OCI-LY7 (cell line): Measurements from ENCODE around the gene ACACA. TPM values are rescaled to one million over a fixed set of nuclear protein-coding genes. Genes with fewer than 3 reads are reported as not detected.
"Not testable (repeated sequence)": the region's sequence is repeated elsewhere in the genome, so short reads cannot be mapped to it uniquely, and the experiment has no call there.

ENCODE experiments used
- BruUV-seq: library from RNA; stranded (reverse); fragments of 400-500 nt; replicated peaks from 2 replicates; lab custom pipeline; 2021; lab: Mats Ljungman, UMichigan
- CTCF ChIA-PET: fragments of 300-600 bp; sonication (Branson Sonifier 250); formaldehyde crosslinking; loops from one replicate; lab custom pipeline; 2022; ENCODE audit warnings: antibody characterized with exemption; ENCODE audit not compliant: unreplicated experiment; lab: Charles Lee
- POLR2A ChIA-PET: fragments of 300-600 bp; sonication (Branson Sonifier 250); formaldehyde crosslinking; loops from one replicate; lab custom pipeline; 2022; ENCODE audit warnings: antibody characterized with exemption; lab: Charles Lee
- DNase-seq: peaks from one replicate; pipeline ENCODE4 v3.0.0-alpha.2; 2015; ENCODE audit warnings: low spot score
- H2AFZ ChIP-seq: fragments of 200-600 bp; sonication (generic), shearing (Covaris generic); 2 replicates; pipeline ENCODE4 v1.6.1; 2014; ENCODE audit warnings: mild to moderate bottlenecking, antibody characterized with exemption, low read length, moderate library complexity
- H3K27ac ChIP-seq: fragments of 200-600 bp; sonication (generic); 2 replicates; pipeline ENCODE4 v1.5.1; 2014; ENCODE audit warnings: mixed run types, low read depth, mild to moderate bottlenecking, moderate library complexity, low read length, inconsistent platforms; ENCODE audit not compliant: poor library complexity, severe bottlenecking
- H3K36me3 ChIP-seq: fragments of 200-600 bp; sonication (generic); 2 replicates; pipeline ENCODE4 v1.6.1; 2014; ENCODE audit warnings: mild to moderate bottlenecking, antibody characterized with exemption, low read length, moderate library complexity, mixed read lengths; ENCODE audit not compliant: insufficient read depth
- H3K4me1 ChIP-seq: fragments of 200-600 bp; sonication (generic); 2 replicates; pipeline ENCODE4 v1.5.1; 2014; ENCODE audit warnings: mild to moderate bottlenecking, low read length; ENCODE audit not compliant: insufficient read depth, poor library complexity, severe bottlenecking
- H3K4me2 ChIP-seq: fragments of 200-600 bp; sonication (generic); 2 replicates; pipeline ENCODE4 v1.6.1; 2014; ENCODE audit warnings: mild to moderate bottlenecking, low read length
- H3K4me3 ChIP-seq: fragments of 200-600 bp; sonication (generic); 2 replicates; pipeline ENCODE4 v1.5.1; 2014; ENCODE audit warnings: mild to moderate bottlenecking, low read depth, low read length; ENCODE audit not compliant: poor library complexity, severe bottlenecking
- H3K79me2 ChIP-seq: fragments of 200-600 bp; sonication (generic); 2 replicates; pipeline ENCODE4 v1.6.1; 2016; ENCODE audit warnings: low read depth, mild to moderate bottlenecking, low read length, moderate library complexity, mixed read lengths; ENCODE audit not compliant: insufficient read depth
- H3K9me2 ChIP-seq: fragments of 200-600 bp; sonication (generic); 2 replicates; pipeline ENCODE4 v1.6.1; 2016; ENCODE audit warnings: mild to moderate bottlenecking, low read length, mixed read lengths; ENCODE audit not compliant: insufficient read depth
- H3K9me3 ChIP-seq: fragments of 200-600 bp; sonication (generic); 2 replicates; pipeline ENCODE4 v1.6.1; 2014; ENCODE audit warnings: mild to moderate bottlenecking, mixed run types, low read length, mixed read lengths
- H4K20me1 ChIP-seq: fragments of 200-600 bp; sonication (generic); 2 replicates; pipeline ENCODE4 v1.6.1; 2014; ENCODE audit warnings: mild to moderate bottlenecking, antibody characterized with exemption, low read length, moderate library complexity, mixed read lengths; ENCODE audit not compliant: insufficient read depth
- CTCF ChIP-seq: fragments of 200-600 bp; sonication (generic); conservative IDR thresholded peaks from 2 replicates; pipeline ENCODE4 v1.5.1; 2014; ENCODE audit warnings: mild to moderate bottlenecking, antibody characterized with exemption, low read length, moderate library complexity, mixed read lengths
- EZH2phosphoT487 ChIP-seq: fragments of 200-600 bp; sonication (generic); IDR thresholded peaks from 2 replicates; pipeline ENCODE4 v1.6.1; 2018; ENCODE audit warnings: low read depth, borderline replicate concordance, mild to moderate bottlenecking, mixed run types, antibody characterized with exemption, low read length, moderate library complexity, mixed read lengths
- intact Hi-C: fragments of 100-400 bp; cut with micrococcal nuclease; formaldehyde crosslinking; loops from one replicate; pipeline ENCODE4 v1.10.0; 2022; ENCODE audit not compliant: unreplicated experiment
- total RNA-seq, 2 experiments: library from RNA; depleted of rRNA in 1 of 2; stranded (reverse); fragments of >200 nt in 1 of 2; shearing (Covaris generic) in 1 of 2; gene quantifications; 2 replicates each; pipeline ENCODE4 v1.2.3, GENCODE V29; 2014 to 2022

ACACA gene
- total RNA-seq, 2 experiments from 2014 or later, result 32.1 to 98.3 TPM

- ChIA-PET CTCF (no interaction called here), POLR2A (interaction anchor here (0.7 kb wide), 1 partner anchor 12 kb away, joined by 3 read pairs; no protein-coding TSS in a partner anchor)
- Histone ChIP-seq H3K4me1 (peaks cover 25% of the 10 kb centered on the region), H3K9me2 (no peaks in the 10 kb centered on the region), H3K27ac (peak overlapping the region; percentile 66), H3K4me2 (peak overlapping the region; percentile 85), H2AFZ (peak overlapping the region; percentile 44; the same call in 1 of the 2 replicates), H3K36me3 (peaks cover 26% of the 10 kb centered on the region), H3K9me3 (no peaks in the 10 kb centered on the region), H3K4me3 (peak overlapping the region; percentile 51), H4K20me1 (no peaks in the 10 kb centered on the region), H3K79me2 (no peaks in the 10 kb centered on the region)
- no TSS peak for BruUV-seq
- DNase-seq, result peak; percentile 9
- TF ChIP-seq CTCF (no peak), EZH2phosphoT487 (no peak)
- intact Hi-C loops, result no loop called here
Measured at GRCh38 chr17:37146086-37147064, 260.3 kb downstream of the ACACA start.

- intact Hi-C loops, result no loop called here
- CTCF ChIA-PET, result no interaction called here
- no TSS peak for BruUV-seq
Measured at GRCh38 chr17:37144075-37144701, 262.4 kb downstream of the ACACA start.

GRCh38 chr17:37143558-37143957 lies 263.1 kb downstream of the ACACA start:
- H2AFZ ChIP-seq, H3K79me2 ChIP-seq, H3K4me2 ChIP-seq, H3K9me2 ChIP-seq, intact Hi-C loops, H3K4me3 ChIP-seq, H3K27ac ChIP-seq, DNase-seq, H4K20me1 ChIP-seq, BruUV-seq, H3K9me3 ChIP-seq, CTCF ChIA-PET: not testable (repeated sequence)
- H3K4me1 ChIP-seq, result peaks cover 25% of the 10 kb centered on the region
- POLR2A ChIA-PET, result interaction anchor here (0.6 kb wide), 1 partner anchor 13 kb away, joined by 4 read pairs; no protein-coding TSS in a partner anchor
- H3K36me3 ChIP-seq, result peaks cover 37% of the 10 kb centered on the region

More at GRCh38 chr17:37144075-37144701, 262.4 kb downstream of the ACACA start:
- Histone ChIP-seq H3K9me2 (no peaks in the 10 kb centered on the region), H4K20me1 (no peaks in the 10 kb centered on the region), H3K4me1 (peaks cover 25% of the 10 kb centered on the region), H3K4me3 (no peak overlapping the region), H3K79me2 (no peaks in the 10 kb centered on the region), H3K4me2 (no peak overlapping the region), H2AFZ (no peak overlapping the region), H3K36me3 (peaks cover 33% of the 10 kb centered on the region), H3K9me3 (no peaks in the 10 kb centered on the region), H3K27ac (no peak overlapping the region)
- POLR2A ChIA-PET, result interaction anchor here (0.6 kb wide), 1 partner anchor 13 kb away, joined by 4 read pairs; no protein-coding TSS in a partner anchor
- TF ChIP-seq EZH2phosphoT487 (no peak), CTCF (no peak)
- no peak for DNase-seq
